T-helper 2 cell treated with Interferon-gamma antibody and Interleukin-4, amounts not matched to agents 100 ng/mL and 5 ng/mL, for 36 hours (primary cell): ENCODE data around the gene UNC119B. TPM values are rescaled to one million over a fixed set of nuclear protein-coding genes. Genes with fewer than 3 reads are reported as not detected.

ENCODE experiments used
- intact Hi-C: fragments of 100-400 bp; cut with micrococcal nuclease; formaldehyde crosslinking; loops from one replicate; pipeline ENCODE4 v1.15.1; 2023
- total RNA-seq: library from RNA; stranded (reverse); gene quantifications from 2 replicates; pipeline ENCODE4 v1.2.3, GENCODE V29; 2022

UNC119B gene
- total RNA-seq, 1 donor from 2014 or later: 20.3 TPM

DNA sequence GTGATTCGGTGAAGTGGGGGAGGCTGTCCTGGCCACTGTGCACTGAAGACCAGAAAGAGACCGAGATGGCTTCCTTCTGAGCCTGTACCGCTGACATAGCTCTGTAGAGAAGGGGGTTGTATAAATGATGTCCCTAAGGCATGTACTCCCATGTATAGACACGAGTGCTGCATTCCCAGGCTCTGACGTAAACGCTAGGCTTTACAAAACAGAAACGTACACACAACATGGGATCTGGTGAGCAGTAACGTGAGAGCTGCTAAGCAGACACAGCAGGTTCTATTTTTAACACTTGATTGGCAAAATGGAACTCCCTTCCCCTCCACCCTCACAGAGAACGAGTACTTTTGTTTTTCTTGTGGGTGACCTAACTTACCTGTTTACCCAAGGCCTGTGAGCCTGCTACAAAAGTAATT lies 51.3 kb downstream of the UNC119B start:
- intact Hi-C loops: no loop called here

DNA sequence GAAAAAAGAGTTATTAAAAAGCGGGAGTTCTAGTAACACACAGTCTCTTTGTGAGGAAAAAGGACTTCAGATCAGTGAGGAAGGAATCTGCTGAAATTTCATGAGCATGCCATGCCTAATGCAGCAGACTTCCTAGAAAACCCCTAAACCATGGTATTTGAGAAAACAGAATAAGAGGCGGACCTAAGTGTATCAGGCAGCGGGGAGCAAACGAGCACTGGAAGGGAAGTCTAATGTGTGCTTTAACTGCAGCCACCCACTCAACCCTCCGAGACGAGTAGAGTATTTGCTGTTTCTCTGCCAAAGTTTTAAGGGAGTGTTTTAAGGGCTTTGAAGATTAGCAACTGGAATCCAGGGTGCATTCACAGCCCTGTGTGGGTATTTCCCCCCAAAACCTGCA lies 51.8 kb downstream of the UNC119B start:
- intact Hi-C loops: no loop called here

DNA sequence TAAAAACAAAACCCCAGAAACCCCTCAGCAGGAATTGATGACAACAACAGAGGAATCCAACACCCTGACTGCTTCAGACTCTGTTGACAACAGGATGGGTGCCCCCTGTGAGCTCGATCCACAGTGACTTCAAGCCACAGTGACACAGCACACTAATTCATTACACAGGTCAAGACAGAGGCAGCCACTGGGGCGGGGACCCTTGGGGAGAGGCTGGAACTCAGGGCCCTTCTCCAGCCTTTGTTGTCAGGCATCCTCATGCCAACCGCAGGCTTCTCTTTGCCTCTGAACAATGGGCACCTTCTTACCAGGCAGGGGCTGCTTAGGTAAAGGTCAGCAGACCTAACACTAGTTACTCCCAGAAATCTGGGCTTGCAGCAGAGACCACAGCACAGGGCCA lies 53.0 kb downstream of the UNC119B start:
- intact Hi-C loops: no loop called here

DNA sequence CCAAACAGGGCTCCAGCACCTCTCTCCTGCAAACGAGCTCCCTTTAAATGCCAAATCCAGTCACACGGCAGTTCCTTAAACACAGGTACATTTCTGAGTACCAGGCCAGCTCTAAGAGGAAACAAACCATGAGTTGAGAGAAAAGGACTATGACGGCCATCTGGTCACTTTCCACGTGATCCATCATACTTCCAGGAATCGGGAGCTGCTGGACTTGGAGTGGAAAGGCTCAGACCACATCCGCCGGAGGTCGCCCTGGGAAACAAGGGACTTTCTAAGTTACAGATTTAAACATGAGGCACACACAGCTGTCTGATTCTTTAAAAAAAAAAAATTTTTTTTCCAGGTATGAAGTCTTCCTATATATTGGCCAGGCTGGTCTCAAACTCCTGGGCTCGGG lies 54.6 kb downstream of the UNC119B start:
- intact Hi-C loops: no loop called here

DNA sequence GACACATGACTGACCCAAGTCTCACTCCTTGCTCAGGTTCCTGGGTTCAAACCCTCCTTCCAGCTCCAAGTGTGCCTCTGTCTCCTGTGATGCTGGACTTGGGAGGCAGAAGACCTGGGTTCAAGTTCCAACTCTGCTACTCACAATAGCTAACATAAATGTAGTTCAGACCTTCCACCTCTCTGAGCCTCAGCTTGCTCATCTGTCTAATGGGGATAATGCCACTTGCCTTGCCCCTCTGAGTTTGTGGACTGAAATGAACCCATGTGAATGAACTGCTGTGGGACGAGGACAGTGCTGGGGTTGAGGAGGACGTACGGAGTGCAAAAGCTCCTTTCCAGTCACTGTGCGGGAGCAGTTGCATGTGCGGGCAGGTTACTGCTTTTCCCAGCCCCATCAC lies 56.3 kb downstream of the UNC119B start:
- intact Hi-C loops: no loop called here

DNA sequence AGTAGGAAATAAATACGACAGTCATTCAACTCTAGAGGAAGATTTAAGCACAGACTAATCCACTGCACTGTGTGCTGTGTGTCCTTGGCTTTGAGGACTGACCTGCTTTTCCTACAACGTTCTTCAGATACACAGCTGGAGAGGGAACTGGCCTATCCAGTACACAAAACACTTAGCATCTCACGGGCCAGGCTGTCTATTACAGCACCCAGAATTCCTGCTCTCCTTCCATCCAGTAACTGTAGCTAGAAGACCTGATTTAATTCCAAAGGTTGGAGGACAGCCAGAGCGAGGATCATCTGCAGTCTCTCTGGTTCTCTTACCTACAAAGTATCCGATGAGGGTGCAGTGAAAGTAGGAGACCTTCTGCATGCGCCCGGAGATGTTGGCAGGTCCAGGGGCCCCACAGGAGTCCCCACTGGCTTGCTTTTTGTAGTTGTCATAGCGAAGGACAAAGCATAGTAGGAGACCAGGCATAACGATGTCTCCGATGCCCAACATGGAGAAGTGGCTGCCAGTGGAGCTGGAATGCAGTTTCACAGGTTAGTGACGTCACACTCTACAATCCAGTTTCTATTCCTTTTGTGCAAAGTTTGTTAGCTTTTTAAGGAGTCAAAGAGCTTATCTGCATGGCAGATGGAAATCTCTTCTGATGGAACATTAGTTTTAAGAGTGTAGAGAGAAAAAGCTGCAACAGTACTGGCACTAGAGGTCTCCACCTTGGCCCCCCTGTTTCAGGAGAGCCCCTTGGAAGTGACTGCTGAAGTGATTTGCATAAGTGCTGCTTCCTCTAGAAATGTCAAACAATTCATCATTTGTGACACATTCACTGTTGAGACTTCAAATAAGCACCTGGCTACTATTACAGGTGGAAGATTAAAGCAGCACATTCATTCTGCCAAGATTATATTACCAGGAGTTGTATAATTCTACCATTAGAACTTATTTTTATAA lies 57.1 kb downstream of the UNC119B start:
- intact Hi-C loops: no loop called here

DNA sequence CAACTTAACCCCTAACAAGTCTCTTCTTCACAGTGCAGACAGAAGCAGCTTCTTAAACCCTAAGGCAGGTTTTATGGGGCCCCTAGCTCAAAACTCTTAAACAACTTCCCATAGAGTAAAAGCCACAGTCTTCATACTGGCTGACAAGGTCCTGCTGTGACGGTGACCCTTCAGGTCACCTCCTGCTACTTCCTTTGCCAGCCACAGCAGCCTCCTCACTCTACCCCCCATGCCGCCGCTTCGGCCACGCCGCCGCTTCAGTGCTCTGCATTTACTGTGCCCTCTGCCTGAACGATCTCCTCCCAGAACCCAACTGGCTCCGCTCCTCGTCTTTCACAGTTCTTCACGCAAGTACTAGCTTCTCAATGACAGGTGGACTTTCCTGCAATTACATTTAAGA lies 60.8 kb downstream of the UNC119B start:
- intact Hi-C loops: no loop called here

Other genes with a start within 250 kb of the UNC119B start
- gene SRSF9, start 240.7 kb upstream of the UNC119B start, total RNA-seq: 203 TPM in 2 replicates
- 331 and 335 TPM in 2 replicates for gene DYNLL1, start 214.3 kb upstream of the UNC119B start, total RNA-seq
- gene COQ5, start 181.3 kb upstream of the UNC119B start, total RNA-seq: 28.7 and 31.0 TPM in 2 replicates
- 173 and 183 TPM in 2 replicates for gene RNF10, start 176.1 kb upstream of the UNC119B start, total RNA-seq
- gene POP5, start 129.1 kb upstream of the UNC119B start, total RNA-seq: 63.5 and 67.7 TPM in 2 replicates
- not detected in 2 replicates for gene CABP1, start 69.8 kb upstream of the UNC119B start, total RNA-seq
- 139 and 143 TPM in 2 replicates for gene MLEC, start 23.3 kb upstream of the UNC119B start, total RNA-seq
- 14.6 and 17.6 TPM in 2 replicates for gene ACADS, start 15.4 kb downstream of the UNC119B start, total RNA-seq
- 29.6 and 33.8 TPM in 2 replicates for gene SPPL3, start 193.9 kb downstream of the UNC119B start, total RNA-seq